Mucosa of descending colon (tissue), 3 donors: ENCODE measurements around the gene PHF21A. TPM values are rescaled to one million over a fixed set of nuclear protein-coding genes. Genes with fewer than 3 reads are reported as not detected.

Experiments
- ATAC-seq: fragments of 200-7000 bp; cut with Tn5 transposase; one replicate; pipeline ENCODE4 v1.9.1; 2020; ENCODE audit warnings: mild to moderate bottlenecking, moderate library complexity
- DNase-seq, 3 donors: peaks; one replicate each; pipeline ENCODE4 v3.0.0-alpha.2; 2020
- H3K36me3 ChIP-seq: fragments of 200-600 bp; one replicate; pipeline ENCODE4 v1.8.0; 2021; ENCODE audit warnings: low read depth, mild to moderate bottlenecking
- H3K4me1 ChIP-seq: fragments of 200-600 bp; one replicate; pipeline ENCODE4 v1.8.0; 2021; ENCODE audit warnings: low read depth, mild to moderate bottlenecking
- H3K4me3 ChIP-seq: fragments of 200-600 bp; one replicate; pipeline ENCODE4 v1.8.0; 2021; ENCODE audit warnings: mild to moderate bottlenecking
- H3K9me3 ChIP-seq: fragments of 200-600 bp; one replicate; pipeline ENCODE4 v1.8.0; 2021; ENCODE audit warnings: mild to moderate bottlenecking
- CTCF ChIP-seq: fragments of 200-600 bp; IDR thresholded peaks from one replicate; pipeline ENCODE4 v1.8.0; 2022; ENCODE audit warnings: antibody characterized with exemption, mild to moderate bottlenecking
- intact Hi-C, 2 donors: fragments of 100-400 bp; cut with DNase I in 1 of 2; cut with micrococcal nuclease in 1 of 2; formaldehyde crosslinking; loops; one replicate each; pipeline versions ENCODE4 v1.11.0 to v1.11.1; 2022; cut with DNase I, micrococcal nuclease
- total RNA-seq, 3 donors: library from RNA; stranded (reverse); fragmentation: NEBNext Ultra II Directional in 2 of 3; extraction: Animal tissue kit (Norgen Biotek cat#: 25700) in 2 of 3; gene quantifications; one replicate each; pipeline versions ENCODE4 v1.2.1 to v1.2.4, GENCODE V29; 2021 to 2023
- donor health status: DM: no; HTN: no; CAD: no; lungs with moderate emphysema.
- donor health status: DM: no; HTN: no; CAD: no.
- donor health status: DM: no; HTN: yes; CAD: no.

The PHF21A gene
- total RNA-seq, 3 donors from 2014 or later, result 20.3 to 78.1 (median 23.3) TPM

GRCh38 chr11:46036009-46036408 is 85.2 kb downstream of the PHF21A start:
- intact Hi-C loops, result no loop called here
- Histone ChIP-seq H3K4me3 (no peak overlapping the region), H3K9me3 (no peaks in the 10 kb centered on the region), H3K4me1 (peaks cover 3% of the 10 kb centered on the region), H3K36me3 (no peaks in the 10 kb centered on the region)
- no peak for ATAC-seq
- no peak for TF ChIP-seq CTCF
- no peak for DNase-seq

DNA sequence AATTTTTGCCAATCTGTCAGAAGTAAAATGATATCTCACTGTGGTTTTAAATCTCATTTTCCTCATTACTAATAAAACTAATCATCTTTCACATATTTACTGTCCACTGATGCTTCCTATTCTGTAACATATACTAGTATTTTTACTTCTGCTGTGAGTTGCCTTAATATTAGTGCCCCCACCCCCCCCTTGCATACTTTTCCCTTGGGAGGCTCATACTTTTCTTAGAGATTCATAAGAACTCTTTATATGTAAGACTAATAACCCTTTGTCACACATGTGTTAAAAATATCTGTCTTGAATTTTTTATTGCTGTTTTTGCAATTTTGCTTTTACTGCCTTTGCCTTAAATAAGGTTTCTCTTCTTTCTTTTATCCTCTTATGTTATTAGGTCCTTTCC is 87.2 kb downstream of the PHF21A start:
- H3K9me3 ChIP-seq, result no peaks in the 10 kb centered on the region
- no peak for DNase-seq
- H3K36me3 ChIP-seq, result no peaks in the 10 kb centered on the region
- H3K4me3 ChIP-seq, result no peak overlapping the region
- no peak for ATAC-seq
- H3K4me1 ChIP-seq, result no peaks in the 10 kb centered on the region
- intact Hi-C loops, result no loop called here
- no peak for TF ChIP-seq CTCF

- DNase-seq, result no peak
- ATAC-seq, result no peak
- intact Hi-C loops, result no loop called here
- Histone ChIP-seq H3K4me1 (no peaks in the 10 kb centered on the region), H3K4me3 (no peak overlapping the region), H3K9me3 (no peaks in the 10 kb centered on the region), H3K36me3 (no peaks in the 10 kb centered on the region)
- TF ChIP-seq CTCF, result no peak
These were observed 94.5 kb downstream of the PHF21A start for GRCh38 chr11:46026606-46027293.

- intact Hi-C loops, result no loop called here
- Histone ChIP-seq H3K4me3 (no peak overlapping the region), H3K36me3 (no peaks in the 10 kb centered on the region), H3K4me1 (no peaks in the 10 kb centered on the region), H3K9me3 (no peaks in the 10 kb centered on the region)
- no peak for TF ChIP-seq CTCF
- DNase-seq, result no peak
- no peak for ATAC-seq
These were observed 101.1 kb downstream of the PHF21A start for GRCh38 chr11:46020084-46020599.

- no peaks in the 10 kb centered on the region for H3K4me1 ChIP-seq
- H3K9me3 ChIP-seq, result no peaks in the 10 kb centered on the region
- DNase-seq, result no peak
- no peak for TF ChIP-seq CTCF
- no peaks in the 10 kb centered on the region for H3K36me3 ChIP-seq
- ATAC-seq, result no peak
- H3K4me3 ChIP-seq, result no peak overlapping the region
- intact Hi-C loops, result no loop called here
These were observed 102.6 kb downstream of the PHF21A start for GRCh38 chr11:46018651-46019050.
